ENCODE data around the gene SMIM28. TPM values are rescaled to one million over a fixed set of nuclear protein-coding genes. Genes with fewer than 3 reads are reported as not detected.
"Not testable (repeated sequence)": the region's sequence is repeated elsewhere in the genome, so short reads cannot be mapped to it uniquely, and the experiment has no call there.

SMIM28 gene
- total RNA-seq, 4 donors from 2014 or later: not detected

DNA sequence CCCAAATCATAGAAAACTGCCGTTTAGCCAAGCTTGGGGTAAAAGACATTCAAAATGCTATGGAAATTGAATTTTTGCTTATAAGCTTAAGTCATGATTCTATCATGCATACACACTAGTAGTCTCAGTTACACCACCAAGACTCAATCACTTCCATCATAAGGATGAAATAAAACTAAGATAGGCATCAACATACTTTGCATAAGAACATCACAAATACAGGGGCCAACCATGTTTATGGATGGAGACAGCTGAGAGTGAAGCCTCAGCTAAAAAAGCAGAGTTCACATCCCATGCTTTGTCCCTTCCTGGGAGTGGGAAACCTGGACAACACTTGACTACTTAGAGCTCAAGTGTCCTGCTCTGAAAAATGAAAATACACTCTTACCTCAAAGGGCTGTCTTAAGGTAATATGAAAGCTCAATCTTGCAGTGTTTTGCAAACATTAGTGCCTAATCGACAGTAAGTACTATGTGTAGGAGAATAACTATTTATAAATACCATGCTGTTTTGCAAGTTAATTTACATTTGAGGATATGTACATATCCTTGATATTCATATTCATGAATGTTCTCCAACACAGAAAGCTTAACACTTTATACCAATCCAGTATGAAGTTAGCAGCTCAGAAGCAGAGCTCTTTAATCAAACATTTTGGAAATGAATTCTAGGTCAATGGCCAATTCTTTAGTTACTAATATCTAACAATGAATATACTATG lies 32.0 kb upstream of the SMIM28 start:
- no peaks in the 10 kb centered on the region for H3K36me3 ChIP-seq
- TF ChIP-seq POLR2A (IDR thresholded peaks at IDR 0.05): no peak
- TF ChIP-seq, protein P1, sequence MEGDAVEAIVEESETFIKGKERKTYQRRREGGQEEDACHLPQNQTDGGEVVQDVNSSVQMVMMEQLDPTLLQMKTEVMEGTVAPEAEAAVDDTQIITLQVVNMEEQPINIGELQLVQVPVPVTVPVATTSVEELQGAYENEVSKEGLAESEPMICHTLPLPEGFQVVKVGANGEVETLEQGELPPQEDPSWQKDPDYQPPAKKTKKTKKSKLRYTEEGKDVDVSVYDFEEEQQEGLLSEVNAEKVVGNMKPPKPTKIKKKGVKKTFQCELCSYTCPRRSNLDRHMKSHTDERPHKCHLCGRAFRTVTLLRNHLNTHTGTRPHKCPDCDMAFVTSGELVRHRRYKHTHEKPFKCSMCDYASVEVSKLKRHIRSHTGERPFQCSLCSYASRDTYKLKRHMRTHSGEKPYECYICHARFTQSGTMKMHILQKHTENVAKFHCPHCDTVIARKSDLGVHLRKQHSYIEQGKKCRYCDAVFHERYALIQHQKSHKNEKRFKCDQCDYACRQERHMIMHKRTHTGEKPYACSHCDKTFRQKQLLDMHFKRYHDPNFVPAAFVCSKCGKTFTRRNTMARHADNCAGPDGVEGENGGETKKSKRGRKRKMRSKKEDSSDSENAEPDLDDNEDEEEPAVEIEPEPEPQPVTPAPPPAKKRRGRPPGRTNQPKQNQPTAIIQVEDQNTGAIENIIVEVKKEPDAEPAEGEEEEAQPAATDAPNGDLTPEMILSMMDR (IDR thresholded peaks at IDR 0.05): no peak
- no peak overlapping the region for H3K27ac ChIP-seq
- H3K4me3 ChIP-seq: no peak overlapping the region
- no peaks in the 10 kb centered on the region for H3K4me1 ChIP-seq
- no peaks in the 10 kb centered on the region for H3K9me3 ChIP-seq
- DNase-seq: no peak
- H3K27me3 ChIP-seq: no peaks in the 10 kb centered on the region

DNA sequence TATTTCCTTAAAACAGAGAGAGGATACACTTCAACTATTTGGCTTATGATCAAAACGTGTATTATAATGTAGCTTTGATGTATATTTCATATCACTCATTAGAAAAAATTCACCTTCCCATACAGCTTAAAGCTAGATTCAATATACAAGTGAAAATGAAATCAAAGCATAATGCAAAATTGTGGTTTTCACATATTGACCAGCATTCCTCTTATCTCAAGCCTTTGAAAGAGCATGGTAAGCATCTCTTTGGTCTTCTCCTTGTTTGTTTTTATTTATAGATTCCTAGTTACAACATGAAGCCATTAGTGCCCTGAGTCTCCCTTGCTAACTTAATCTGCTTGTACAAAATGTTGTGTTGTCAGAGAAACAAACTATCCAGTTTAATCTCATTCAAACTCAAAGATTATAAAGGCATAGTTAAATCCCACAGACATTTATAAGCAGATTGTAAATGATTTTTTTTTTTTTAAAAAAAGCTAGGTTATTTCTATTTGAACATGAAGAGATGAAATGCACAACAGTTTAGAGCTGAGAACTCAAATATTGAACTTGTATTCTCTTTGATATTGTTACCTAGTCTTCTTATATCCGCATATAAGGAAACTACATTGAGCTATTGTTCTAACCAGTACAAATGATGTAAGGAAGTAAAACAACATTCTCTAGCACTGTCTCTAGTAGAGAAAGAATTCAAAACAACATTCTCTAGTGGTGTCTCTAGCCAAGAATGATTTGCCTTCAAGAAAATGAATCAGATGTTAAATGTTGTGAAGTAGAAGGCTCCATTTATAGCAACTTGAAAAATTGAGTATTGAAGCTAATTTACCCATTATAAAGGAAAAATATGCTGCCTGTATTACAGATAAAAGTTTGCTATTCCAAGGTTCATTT lies 31.2 kb upstream of the SMIM28 start:
- H3K4me1 ChIP-seq: no peaks in the 10 kb centered on the region
- no peak overlapping the region for H3K4me3 ChIP-seq
- no peaks in the 10 kb centered on the region for H3K36me3 ChIP-seq
- no peaks in the 10 kb centered on the region for H3K27me3 ChIP-seq
- no peaks in the 10 kb centered on the region for H3K9me3 ChIP-seq
- DNase-seq: no peak
- TF ChIP-seq, protein P1 (IDR thresholded peaks at IDR 0.05): no peak
- TF ChIP-seq POLR2A (IDR thresholded peaks at IDR 0.05): no peak
- no peak overlapping the region for H3K27ac ChIP-seq

DNA sequence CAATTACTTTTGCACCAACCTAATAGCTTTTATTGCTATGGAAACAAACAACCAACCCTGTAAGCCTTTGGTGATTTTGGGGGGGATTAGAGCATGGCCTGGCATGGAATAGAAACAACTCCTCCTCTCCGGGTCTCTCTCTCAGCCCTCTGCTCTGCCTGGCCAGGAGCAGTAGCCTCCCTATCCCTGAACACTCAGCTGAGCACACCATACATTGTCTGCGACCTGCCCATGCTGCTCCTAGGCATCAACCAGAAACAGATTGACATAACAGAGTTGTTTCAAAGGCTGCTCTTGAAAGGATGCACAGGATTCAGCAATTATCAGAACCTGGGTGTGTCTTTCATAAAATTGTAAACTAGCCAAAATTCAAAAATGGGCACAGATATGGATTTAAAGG lies 29.8 kb upstream of the SMIM28 start:
- Histone ChIP-seq H3K36me3 (no peaks in the 10 kb centered on the region), H3K27ac (no peak overlapping the region), H3K4me3 (no peak overlapping the region), H3K4me1 (no peaks in the 10 kb centered on the region), H3K9me3 (no peaks in the 10 kb centered on the region), H3K27me3 (no peaks in the 10 kb centered on the region)
- DNase-seq: no peak
- no peak for TF ChIP-seq POLR2A (IDR thresholded peaks at IDR 0.05)
- TF ChIP-seq, protein P1 (IDR thresholded peaks at IDR 0.05): no peak

DNA sequence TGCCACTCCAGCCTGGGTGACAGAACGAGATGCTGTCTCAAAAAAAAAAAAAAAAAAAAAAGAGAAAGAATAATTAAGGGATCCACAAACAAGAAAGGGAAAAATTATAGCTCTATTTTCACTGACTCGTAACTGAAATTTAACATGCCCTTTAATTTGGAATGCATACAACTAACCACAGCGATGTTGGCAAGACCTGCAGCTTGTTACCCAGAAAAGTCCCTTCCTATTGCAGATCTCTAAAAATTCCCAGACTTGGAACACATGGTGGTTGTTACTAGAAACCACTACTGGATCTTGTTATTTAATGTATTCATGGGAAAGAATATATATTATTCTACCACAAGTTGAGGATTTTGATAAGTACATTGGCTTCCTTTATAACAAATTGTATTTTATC lies 27.8 kb upstream of the SMIM28 start:
- Histone ChIP-seq H3K4me1 (no peaks in the 10 kb centered on the region), H3K36me3 (no peaks in the 10 kb centered on the region), H3K27me3 (no peaks in the 10 kb centered on the region), H3K9me3 (no peaks in the 10 kb centered on the region), H3K27ac (no peak overlapping the region), H3K4me3 (no peak overlapping the region)
- TF ChIP-seq, protein P1 (IDR thresholded peaks at IDR 0.05): no peak
- no peak for TF ChIP-seq POLR2A (IDR thresholded peaks at IDR 0.05)
- no peak for DNase-seq

DNA sequence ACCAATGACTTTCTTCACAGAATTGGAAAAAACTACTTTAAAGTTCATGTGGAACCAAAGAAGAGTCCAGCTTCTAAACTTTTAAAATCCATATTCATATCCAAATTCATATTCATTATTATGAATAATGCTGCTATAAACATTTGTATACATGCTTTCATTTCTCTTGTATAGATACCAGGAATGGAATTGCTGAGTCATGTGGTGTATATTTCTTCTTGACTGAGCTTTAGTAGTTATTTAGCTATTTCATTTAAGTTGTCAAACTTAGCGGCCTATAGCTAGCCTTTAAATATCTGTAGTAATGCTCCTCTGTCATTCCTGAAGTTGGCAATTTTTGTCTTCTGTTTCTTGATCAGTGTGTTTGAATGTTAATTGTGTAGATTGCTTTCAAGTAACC lies 19.8 kb upstream of the SMIM28 start:
- no peak overlapping the region for H3K4me3 ChIP-seq
- no peaks in the 10 kb centered on the region for H3K9me3 ChIP-seq
- no peak for DNase-seq
- no peak overlapping the region for H3K27ac ChIP-seq
- no peak for TF ChIP-seq POLR2A (IDR thresholded peaks at IDR 0.05)
- TF ChIP-seq, protein P1 (IDR thresholded peaks at IDR 0.05): no peak
- H3K27me3 ChIP-seq: no peaks in the 10 kb centered on the region
- no peaks in the 10 kb centered on the region for H3K4me1 ChIP-seq
- H3K36me3 ChIP-seq: no peaks in the 10 kb centered on the region

DNA sequence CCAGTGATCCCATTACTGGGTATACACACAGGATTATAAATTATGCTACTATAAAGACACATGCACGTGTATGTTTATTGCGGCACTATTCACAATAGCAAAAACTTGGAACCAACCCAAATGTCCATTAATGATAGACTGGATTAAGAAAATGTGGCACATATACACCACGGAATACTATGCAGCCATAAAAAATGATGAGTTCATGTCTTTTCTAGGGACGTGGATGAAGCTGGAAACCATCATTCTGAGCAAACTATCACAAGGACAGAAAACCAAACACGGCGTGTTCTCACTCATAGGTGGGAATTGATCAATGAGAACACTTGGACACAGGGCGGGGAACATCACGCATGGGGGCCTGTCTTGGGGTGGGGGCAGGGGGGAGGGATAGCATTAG lies 9.0 kb upstream of the SMIM28 start:
- not testable (repeated sequence) for H3K27ac ChIP-seq, H3K4me1 ChIP-seq, H3K4me3 ChIP-seq, H3K27me3 ChIP-seq, H3K36me3 ChIP-seq, DNase-seq, H3K9me3 ChIP-seq

Measured in Peyer's patch (tissue), 4 donors.